ENCODE results near the gene UBE2I. TPM values are rescaled to one million over a fixed set of nuclear protein-coding genes. Genes with fewer than 3 reads are reported as not detected.
A peak's percentile ranks its signal among the peaks of the same experiment; 100 is the strongest.

UBE2I gene
- total RNA-seq, 1 experiment from 2014 or later = 71.3 TPM

- no peak for ATAC-seq
- ChIA-PET POLR2A (ENCODE audit: unreplicated experiment) (no interaction called here), CTCF (no interaction called here)
- H3K9ac ChIP-seq (ENCODE audit: low read length) = no peak overlapping the region
- intact Hi-C loops (cut with micrococcal nuclease) = no loop called here
- H3K79me2 ChIP-seq (ENCODE audit: low read length) = no peaks in the 10 kb centered on the region
- H3K9me2 ChIP-seq (replicated peaks; ENCODE audit: low read length) = no peaks in the 10 kb centered on the region
- H3K4me3 ChIP-seq (ENCODE audit: low read length) = no peak overlapping the region
- H3F3A ChIP-seq (ENCODE audit: low read length, unreplicated experiment) = no peaks in the 10 kb centered on the region
- H3K4me1 ChIP-seq (ENCODE audit: insufficient read depth, low read length) = no peaks in the 10 kb centered on the region; the same call in 1 of the 2 replicates
- no peak for TF ChIP-seq EZH2phosphoT487 (IDR thresholded peaks at IDR 0.05; ENCODE audit: borderline replicate concordance, low read length)
- TF ChIP-seq EZH2 (IDR thresholded peaks at IDR 0.05; ENCODE audit: low read length, unreplicated experiment) = no peak
- TF ChIP-seq CTCF (conservative IDR thresholded peaks at IDR 0.05; ENCODE audit: low read depth, low read length) = no peak
- no TSS peak for BruUV-seq (replicated peaks)
- H3K4me2 ChIP-seq (ENCODE audit: low read length) = no peak overlapping the region
- H2AFZ ChIP-seq (ENCODE audit: low read length) = no peak overlapping the region
- no peak for DNase-seq
- no peaks in the 10 kb centered on the region for H3K27me3 ChIP-seq (ENCODE audit: low read length)
- no peaks in the 10 kb centered on the region for H3K9me3 ChIP-seq (ENCODE audit: low read length)
- no peaks in the 10 kb centered on the region for H3K36me3 ChIP-seq (ENCODE audit: low read depth, low read length)
- no peaks in the 10 kb centered on the region for H4K20me1 ChIP-seq (ENCODE audit: low read length)
- no peak overlapping the region for H3K27ac ChIP-seq (ENCODE audit: low read length)
These were observed 28.1 kb downstream of the UBE2I start for GRCh38 chr16:1337486-1337885.

DNA sequence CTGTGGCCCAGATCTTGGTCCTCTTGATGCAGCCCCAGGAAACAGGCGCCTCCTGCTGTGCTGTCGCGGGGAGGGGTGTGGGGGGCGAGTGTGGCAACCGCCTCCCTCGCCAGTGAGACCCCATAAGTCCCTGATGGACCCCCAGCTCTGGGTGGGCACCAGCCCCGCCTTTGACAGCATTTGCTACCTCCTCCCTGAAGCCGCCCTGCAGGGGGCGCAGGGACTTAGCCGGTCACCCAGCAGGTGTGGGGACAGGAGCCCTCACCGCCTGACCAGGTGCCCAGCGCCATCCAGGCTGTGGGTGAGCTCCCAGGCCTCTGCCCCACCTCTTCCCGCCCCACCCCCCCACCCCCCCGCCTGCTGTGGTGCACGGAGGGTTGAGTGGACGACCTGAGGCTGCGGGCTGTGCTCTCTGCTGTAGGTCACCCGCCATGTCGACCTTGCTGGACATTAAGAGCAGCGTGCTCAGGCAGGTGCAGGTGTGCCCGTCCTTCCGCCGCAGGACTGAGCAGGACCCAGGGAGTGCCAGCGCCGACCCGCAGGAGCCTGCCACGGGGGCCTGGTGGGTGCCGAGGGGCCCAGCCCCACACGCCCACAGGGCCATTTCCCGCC is 28.8 kb downstream of the UBE2I start:
- CTCF ChIA-PET = interaction anchor here (0.5 kb wide), 1 partner anchor 515 kb away, joined by 3 read pairs; no protein-coding TSS in a partner anchor
- Histone ChIP-seq H3K9me3 (ENCODE audit: low read length) (no peaks in the 10 kb centered on the region), H3K4me1 (ENCODE audit: insufficient read depth, low read length) (no peaks in the 10 kb centered on the region), H3K79me2 (ENCODE audit: low read length) (no peaks in the 10 kb centered on the region), H3K27me3 (ENCODE audit: low read length) (no peaks in the 10 kb centered on the region), H3K36me3 (ENCODE audit: low read depth, low read length) (no peaks in the 10 kb centered on the region), H4K20me1 (ENCODE audit: low read length) (no peaks in the 10 kb centered on the region), H3F3A (ENCODE audit: low read length, unreplicated experiment) (no peaks in the 10 kb centered on the region), H3K4me2 (ENCODE audit: low read length) (no peak overlapping the region), H3K27ac (ENCODE audit: low read length) (no peak overlapping the region), H3K4me3 (ENCODE audit: low read length) (no peak overlapping the region), H2AFZ (ENCODE audit: low read length) (no peak overlapping the region), H3K9me2 (replicated peaks; ENCODE audit: low read length) (no peaks in the 10 kb centered on the region), H3K9ac (ENCODE audit: low read length) (no peak overlapping the region)
- TF ChIP-seq CTCF (conservative IDR thresholded peaks at IDR 0.05; ENCODE audit: low read depth, low read length) (peak; percentile 54), EZH2phosphoT487 (IDR thresholded peaks at IDR 0.05; ENCODE audit: borderline replicate concordance, low read length) (no peak)
- POLR2A ChIA-PET (ENCODE audit: unreplicated experiment) = no interaction called here
- no peak for ATAC-seq
- peak; percentile 51 for DNase-seq
- no TSS peak for BruUV-seq (replicated peaks)
- intact Hi-C loops (cut with micrococcal nuclease) = no loop called here

GRCh38 chr16:1338855-1339675 is 29.6 kb downstream of the UBE2I start:
- BruUV-seq (replicated peaks) = no TSS peak
- no peaks in the 10 kb centered on the region for H3K4me1 ChIP-seq (ENCODE audit: insufficient read depth, low read length)
- intact Hi-C loops (cut with micrococcal nuclease) = no loop called here
- no peaks in the 10 kb centered on the region for H3F3A ChIP-seq (ENCODE audit: low read length, unreplicated experiment)
- no peaks in the 10 kb centered on the region for H3K9me3 ChIP-seq (ENCODE audit: low read length)
- no peaks in the 10 kb centered on the region for H3K79me2 ChIP-seq (ENCODE audit: low read length)
- no peak overlapping the region for H3K4me3 ChIP-seq (ENCODE audit: low read length)
- H3K9ac ChIP-seq (ENCODE audit: low read length) = no peak overlapping the region
- no peak overlapping the region for H2AFZ ChIP-seq (ENCODE audit: low read length)
- ChIA-PET CTCF (interaction anchor here (0.5 kb wide), 1 partner anchor 514 kb away, joined by 3 read pairs; no protein-coding TSS in a partner anchor), POLR2A (ENCODE audit: unreplicated experiment) (no interaction called here)
- no peaks in the 10 kb centered on the region for H3K27me3 ChIP-seq (ENCODE audit: low read length)
- no peaks in the 10 kb centered on the region for H3K36me3 ChIP-seq (ENCODE audit: low read depth, low read length)
- H3K9me2 ChIP-seq (replicated peaks; ENCODE audit: low read length) = no peaks in the 10 kb centered on the region
- no peaks in the 10 kb centered on the region for H4K20me1 ChIP-seq (ENCODE audit: low read length)
- no peak for ATAC-seq
- no peak overlapping the region for H3K4me2 ChIP-seq (ENCODE audit: low read length)
- DNase-seq = no peak
- no peak for TF ChIP-seq EZH2 (IDR thresholded peaks at IDR 0.05; ENCODE audit: low read length, unreplicated experiment)
- TF ChIP-seq CTCF (conservative IDR thresholded peaks at IDR 0.05; ENCODE audit: low read depth, low read length) = no peak
- TF ChIP-seq EZH2phosphoT487 (IDR thresholded peaks at IDR 0.05; ENCODE audit: borderline replicate concordance, low read length) = no peak
- H3K27ac ChIP-seq (ENCODE audit: low read length) = no peak overlapping the region

Measured in PC-3 (cell line).